ENCODE results near the gene ZYX.

DNA sequence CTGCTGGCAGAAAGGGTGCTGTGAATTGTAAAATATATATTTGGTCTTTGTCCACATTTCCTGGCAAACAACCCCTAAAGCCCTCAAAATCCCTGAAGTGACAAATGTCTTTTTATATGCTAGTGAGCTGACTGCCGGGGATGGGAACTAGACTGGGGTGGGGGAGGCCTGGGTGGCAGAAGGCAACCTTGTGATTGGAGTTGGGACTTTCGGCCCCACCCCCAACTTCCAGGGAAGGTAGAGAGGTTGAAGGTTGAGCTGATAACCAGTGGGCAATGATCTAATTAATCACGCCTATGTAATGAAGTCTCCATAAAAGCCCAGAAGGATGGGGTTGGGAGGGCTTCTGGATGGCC, 24.8 kb downstream of the ZYX start:
- TF ChIP-seq CTCF (IDR thresholded peaks at IDR 0.05; ENCODE audit: insufficient read depth, low read depth, low read length) (no peak), EZH2 (IDR thresholded peaks at IDR 0.05; ENCODE audit: insufficient read depth, low read length) (no peak)

All from astrocyte (in vitro differentiated cells and primary cell).